GM12891 (cell line): ENCODE results near the gene DNAH3.

Experiments used
- PAX5 ChIP-seq: IDR thresholded peaks from 2 replicates; pipeline ENCODE4 v1.6.1; 2011; ENCODE audit warnings: low read length, moderate library complexity, mild to moderate bottlenecking; ENCODE audit not compliant: insufficient read depth, severe bottlenecking
- POLR2A ChIP-seq: IDR thresholded peaks from 2 replicates; pipeline ENCODE4 v1.6.1; 2011; ENCODE audit warnings: low read depth, low read length, control low read depth
- POLR2AphosphoS5 ChIP-seq: IDR thresholded peaks from 2 replicates; pipeline ENCODE4 v1.6.1; 2011; ENCODE audit warnings: low read depth, low read length, control low read depth
- POU2F2 ChIP-seq: IDR thresholded peaks from 2 replicates; pipeline ENCODE4 v1.6.1; 2011; ENCODE audit warnings: low read depth, mild to moderate bottlenecking, control low read depth, low read length, moderate library complexity
- SPI1 ChIP-seq: IDR thresholded peaks from 2 replicates; pipeline ENCODE4 v1.6.1; 2011; ENCODE audit warnings: low read depth, low read length, control low read depth
- TAF1 ChIP-seq: IDR thresholded peaks from 2 replicates; pipeline ENCODE4 v1.6.1; 2011; ENCODE audit warnings: low read depth, low read length, control low read depth

DNA sequence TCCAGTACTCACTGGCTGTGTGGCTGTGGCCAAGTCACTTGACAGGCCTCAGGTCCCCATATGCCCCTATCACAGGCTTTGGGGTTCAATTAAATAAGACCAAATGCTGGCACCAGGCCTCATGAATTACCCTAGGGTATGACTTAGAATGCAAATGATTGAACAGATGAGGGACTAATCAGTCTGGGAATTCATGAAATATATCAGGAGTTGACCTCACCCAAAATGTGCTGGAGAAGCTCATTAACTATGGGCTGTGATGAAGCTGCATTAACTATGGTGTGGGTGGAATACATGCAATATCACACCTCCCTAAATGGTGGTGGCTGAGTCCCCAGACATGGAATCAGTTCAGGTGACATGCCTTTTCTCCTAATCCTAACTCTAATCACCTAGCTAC lies 72.1 kb downstream of the DNAH3 start:
- no peak for TF ChIP-seq POLR2A
- TF ChIP-seq POLR2AphosphoS5: no peak
- TF ChIP-seq TAF1: no peak
- no peak for TF ChIP-seq SPI1
- TF ChIP-seq POU2F2: no peak
- TF ChIP-seq PAX5: no peak
